Midbrain (tissue), 1 donor: ENCODE results near the gene DAND5.

ENCODE experiments used
- DNase-seq: peaks from one replicate; lab custom pipeline; 2025; lab: John Stamatoyannopoulos, UW

DAND5 gene

GRCh38 chr19:13010038-13010991 is 40.9 kb downstream of the DAND5 start:
- no peak for DNase-seq

- DNase-seq = no peak
Measured at GRCh38 chr19:13010992-13011652, 41.7 kb downstream of the DAND5 start.

- DNase-seq = no peak
Measured at GRCh38 chr19:13011653-13012389, 42.4 kb downstream of the DAND5 start.

- DNase-seq = no peak
Measured at GRCh38 chr19:13012390-13012689, 43.0 kb downstream of the DAND5 start.

- DNase-seq = no peak
Measured at GRCh38 chr19:13012690-13013608, 43.6 kb downstream of the DAND5 start.

GRCh38 chr19:13013649-13014048 is 44.3 kb downstream of the DAND5 start:
- DNase-seq = no peak

GRCh38 chr19:13014101-13014920 is 44.9 kb downstream of the DAND5 start:
- no peak for DNase-seq

GRCh38 chr19:13014921-13015280 is 45.5 kb downstream of the DAND5 start:
- no peak for DNase-seq

GRCh38 chr19:13015361-13016223 is 46.2 kb downstream of the DAND5 start:
- DNase-seq = no peak

GRCh38 chr19:13016245-13016627 is 46.9 kb downstream of the DAND5 start:
- no peak for DNase-seq

GRCh38 chr19:13016628-13017305 is 47.4 kb downstream of the DAND5 start:
- DNase-seq = no peak

GRCh38 chr19:13017306-13018034 is 48.1 kb downstream of the DAND5 start:
- no peak for DNase-seq

- DNase-seq = no peak
Measured at GRCh38 chr19:13018035-13018914, 48.9 kb downstream of the DAND5 start.

- no peak for DNase-seq
Measured at GRCh38 chr19:13019332-13019731, 50.0 kb downstream of the DAND5 start.

GRCh38 chr19:13020002-13020414 is 50.6 kb downstream of the DAND5 start:
- DNase-seq = no peak

- DNase-seq = no peak
Measured at GRCh38 chr19:13022111-13022858, 52.9 kb downstream of the DAND5 start.
